GM12878 (cell line): ENCODE results near the gene SHISA4. TPM values are rescaled to one million over a fixed set of nuclear protein-coding genes. Genes with fewer than 3 reads are reported as not detected.
A peak's percentile ranks its signal among the peaks of the same experiment; 100 is the strongest.

Experiments
- ATAC-seq: fragments of 200-7000 bp; cut with Tn5 transposase; 3 replicates; pipeline ENCODE4 v1.9.1; 2020; ENCODE audit warnings: mild to moderate bottlenecking, moderate library complexity
- BruUV-seq: library from RNA; stranded (reverse); fragments of 400-500 nt; replicated peaks from 2 replicates; lab custom pipeline; 2021; lab: Mats Ljungman, UMichigan
- CTCF ChIA-PET: fragments of 300-600 bp; sonication (Branson Sonifier 250); formaldehyde crosslinking; extraction: SDS; loops from one replicate; lab custom pipeline; 2021; ENCODE audit warnings: inconsistent platforms; lab: Yijun Ruan, JAX
- POLR2A ChIA-PET: fragments of 350-600 bp; formaldehyde crosslinking; extraction: SDS; loops from one replicate; lab custom pipeline; 2021; ENCODE audit warnings: inconsistent platforms; lab: Charles Lee
- RAD21 ChIA-PET: fragments of 300-600 bp; sonication (Branson Sonifier 250); formaldehyde crosslinking; loops from one replicate; lab custom pipeline; 2023; ENCODE audit warnings: antibody characterized with exemption; ENCODE audit not compliant: unreplicated experiment; lab: Charles Lee
- SMC1A ChIA-PET: fragments of 300-600 bp; sonication (Branson Sonifier 250); formaldehyde crosslinking; loops from one replicate; lab custom pipeline; 2023; ENCODE audit not compliant: unreplicated experiment, uncharacterized antibody; lab: Charles Lee
- DNase-seq: peaks from one replicate; pipeline ENCODE4 v3.0.0-alpha.2; 2011; ENCODE audit warnings: low read depth, low spot score
- FAIRE-seq: peaks from 3 replicates; lab custom pipeline; 2011; peaks lifted over from hg19 to GRCh38; lab: Jason Lieb, UNC
- H2AFZ ChIP-seq: 2 replicates; pipeline ENCODE4 v1.6.0; 2011; ENCODE audit warnings: low read depth, low read length, control low read depth; ENCODE audit not compliant: control insufficient read depth
- H3K27ac ChIP-seq: 2 replicates; pipeline ENCODE4 v1.5.1; 2011; ENCODE audit warnings: control low read depth; ENCODE audit not compliant: control insufficient read depth, insufficient read depth
- H3K27me3 ChIP-seq, 2 experiments: replicated peaks in 1 of 2; 2 replicates each; pipeline versions ENCODE4 v1.6.0 to v1.6.1; 2011; ENCODE audit warnings: low read length in 1 of 2; ENCODE audit not compliant: control insufficient read depth in 2 of 2, insufficient read depth in 2 of 2
- H3K36me3 ChIP-seq, 2 experiments: 2 replicates each; pipeline ENCODE4 v1.5.1; 2011; ENCODE audit warnings: low read length in 1 of 2; ENCODE audit not compliant: control insufficient read depth in 2 of 2, insufficient read depth in 2 of 2
- H3K4me1 ChIP-seq: 2 replicates; pipeline ENCODE4 v1.6.1; 2011; ENCODE audit warnings: mild to moderate bottlenecking, low read length, moderate library complexity, mixed read lengths; ENCODE audit not compliant: control insufficient read depth, insufficient read depth
- H3K4me2 ChIP-seq: 2 replicates; pipeline ENCODE4 v1.6.0; 2011; ENCODE audit warnings: control low read depth; ENCODE audit not compliant: control insufficient read depth, insufficient read depth
- H3K4me3 ChIP-seq: fragments of 200-600 bp; sonication (generic); 2 replicates; pipeline ENCODE4 v1.5.1; 2016
- H3K79me2 ChIP-seq: 2 replicates; pipeline ENCODE4 v1.6.0; 2011; ENCODE audit warnings: low read length; ENCODE audit not compliant: control insufficient read depth, insufficient read depth
- H3K9ac ChIP-seq: 2 replicates; pipeline ENCODE4 v1.8.0; 2011; ENCODE audit warnings: low read length, control low read depth, mixed read lengths; ENCODE audit not compliant: control insufficient read depth, insufficient read depth
- H3K9me3 ChIP-seq: replicated peaks from 3 replicates; pipeline ENCODE4 v1.5.1; 2011; ENCODE audit warnings: mild to moderate bottlenecking, low read length; ENCODE audit not compliant: control insufficient read depth, insufficient read depth
- H4K20me1 ChIP-seq: 2 replicates; pipeline ENCODE4 v1.6.0; 2011; ENCODE audit not compliant: control insufficient read depth, insufficient read depth
- CEBPB ChIP-seq, 2 experiments: fragments of 150-350 bp in 1 of 2; IDR thresholded peaks; 2 replicates each; pipeline ENCODE4 v1.6.1; 2012 to 2014; ENCODE audit warnings: low read depth in 2 of 2, low read length in 2 of 2, borderline replicate concordance in 1 of 2, inconsistent platforms in 1 of 2
- FOXM1 ChIP-seq: IDR thresholded peaks from 2 replicates; pipeline ENCODE4 v1.6.1; 2012; ENCODE audit warnings: low read depth, mild to moderate bottlenecking, inconsistent platforms, low read length, moderate library complexity
- PKNOX1 ChIP-seq: fragments of 450-650 bp; IDR thresholded peaks from 2 replicates; pipeline ENCODE4 v1.6.1; 2016; ENCODE audit warnings: mild to moderate bottlenecking
- ZNF622 ChIP-seq: fragments of 450-650 bp; IDR thresholded peaks from 2 replicates; pipeline ENCODE4 v1.6.1; 2017; ENCODE audit warnings: mild to moderate bottlenecking, inconsistent platforms
- WGBS: methylation state at CpG from one replicate; pipeline ENCODE4 v1.1.6; 2016; ENCODE audit warnings: low lambda C conversion rate; ENCODE audit not compliant: insufficient replicate concordance, insufficient coverage; ENCODE audit errors: missing lambda C conversion rate; 5-methylcytosine and 5-hydroxymethylcytosine counted together
- in situ Hi-C: fragments of 300-500 bp; cut with MboI; formaldehyde crosslinking; loops from 9 replicates; pipeline ENCODE4 v1.14.3; 2018; ENCODE audit warnings: mixed read lengths
- intact Hi-C: fragments of 100-400 bp; cut with micrococcal nuclease; formaldehyde crosslinking; loops from one replicate; pipeline ENCODE4 v1.14.2; 2022; ENCODE audit not compliant: unreplicated experiment
- polyA plus RNA-seq, 11 experiments: library from polyadenylated mRNA; depleted of rRNA in 4 of 11; unstranded in 6 of 11; stranded (reverse) in 5 of 11; fragments of >200 nt; fragmentation: Nextera tagmentation in 4 of 11; fragmentation: Illumina TruSeq in 1 of 11; extraction: Ambion mirVana in 4 of 11; extraction: Trizol in 1 of 11; gene quantifications; 1 replicate in 1 of 11; 2 replicates in 10 of 11; pipeline versions ENCODE4 v1.2.1 to v1.2.3, GENCODE V29; 2011 to 2016; ENCODE audit warnings: inconsistent platforms in 2 of 11, missing spikeins in 2 of 11, low read depth in 1 of 11
- total RNA-seq, 4 experiments: library from RNA; depleted of rRNA in 3 of 4; stranded (reverse); fragments of >200 nt in 3 of 4; fragmentation: Illumina TruSeq in 1 of 4; extraction: Trizol in 1 of 4; gene quantifications; 2 replicates each; pipeline versions ENCODE4 v1.2.1 to v1.2.3, GENCODE V29; 2013 to 2021

The SHISA4 gene
- total and polyA plus RNA-seq, 10 of the 15 experiments (the other 5 are each of a cell fraction or from before 2014, with no cell fraction given) = 0.07 TPM; not detected in 8

GRCh38 chr1:201841265-201841912 lies 47.3 kb upstream of the SHISA4 start (continued):
- TF ChIP-seq CEBPB (IDR thresholded peaks at IDR 0.05; ENCODE audit: borderline replicate concordance in 1 of 2, low read depth in 2 of 2, low read length in 2 of 2) = no peak
- TF ChIP-seq FOXM1 = no peak

- RAD21 ChIA-PET = no interaction called here
- no peak for DNase-seq
- ATAC-seq = peak; percentile 58
- 94% methylated on average over 2 of the region's 2 CpGs for WGBS
- no peaks in the 10 kb centered on the region for H3K4me1 ChIP-seq
- BruUV-seq = no TSS peak
- POLR2A ChIA-PET = interaction anchor here (0.7 kb wide), 1 partner anchor 13 kb away, joined by 3 read pairs; no protein-coding TSS in a partner anchor
- H3K27me3 ChIP-seq = no peaks in the 10 kb centered on the region
- H3K9me3 ChIP-seq = no peaks in the 10 kb centered on the region
- H3K79me2 ChIP-seq = peaks cover 59% of the 10 kb centered on the region
- H3K27ac ChIP-seq = no peak overlapping the region
- H4K20me1 ChIP-seq = no peaks in the 10 kb centered on the region
- no peak overlapping the region for H3K9ac ChIP-seq
- intact Hi-C loops = no loop called here
- H3K4me2 ChIP-seq = no peak overlapping the region
- FAIRE-seq = no peak
- TF ChIP-seq PKNOX1 = peak; percentile 30; the same call in 1 of the 2 replicates
- TF ChIP-seq ZNF622 = no peak
- in situ Hi-C loops = no loop called here
- no peak overlapping the region for H2AFZ ChIP-seq
- SMC1A ChIA-PET = interaction anchor here (2.0 kb wide), 1 partner anchor 13 kb away, joined by 7 read pairs; no protein-coding TSS in a partner anchor
- no peak overlapping the region for H3K4me3 ChIP-seq
- H3K36me3 ChIP-seq = peaks cover 0 to 14% of the 10 kb centered on the region in 2 experiments; a peak in 2 of 4 replicates
- CTCF ChIA-PET = interaction anchor here (0.9 to 3.4 kb wide), 6 partner anchors 12 to 132 kb away, joined by 4 to 16 read pairs (median 5); no protein-coding TSS in a partner anchor
Observed at GRCh38 chr1:201842472-201843027, 46.1 kb upstream of the SHISA4 start.
